ENCODE results near the gene EEF2K.

DNA sequence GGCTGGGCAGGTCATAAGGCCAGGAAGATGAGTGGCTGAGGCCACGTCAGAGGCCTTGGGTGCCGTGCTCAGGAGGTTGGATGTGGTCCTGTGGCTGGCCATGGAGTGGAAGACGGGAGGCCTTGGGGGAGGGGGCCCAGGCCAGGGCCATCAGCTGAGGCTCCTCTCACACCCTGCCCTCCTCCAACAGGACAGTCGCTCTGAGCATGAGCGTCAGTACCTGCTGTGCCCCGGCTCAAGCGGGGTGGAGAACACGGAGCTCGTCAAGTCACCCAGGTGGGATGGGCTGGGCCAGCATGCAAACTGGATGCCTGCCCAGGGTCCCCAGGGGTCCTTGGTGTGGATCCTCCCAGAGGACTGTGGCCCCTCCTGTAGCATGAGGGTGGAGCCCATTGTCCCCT lies 110.3 kb downstream of the EEF2K start:
- TF ChIP-seq ISL1 (CRISPR knock-in tag; IDR thresholded peaks at IDR 0.05) (no peak), ZNF70 (CRISPR knock-in tag; IDR thresholded peaks at IDR 0.05) (no peak)
- TF ChIP-seq, protein P1, sequence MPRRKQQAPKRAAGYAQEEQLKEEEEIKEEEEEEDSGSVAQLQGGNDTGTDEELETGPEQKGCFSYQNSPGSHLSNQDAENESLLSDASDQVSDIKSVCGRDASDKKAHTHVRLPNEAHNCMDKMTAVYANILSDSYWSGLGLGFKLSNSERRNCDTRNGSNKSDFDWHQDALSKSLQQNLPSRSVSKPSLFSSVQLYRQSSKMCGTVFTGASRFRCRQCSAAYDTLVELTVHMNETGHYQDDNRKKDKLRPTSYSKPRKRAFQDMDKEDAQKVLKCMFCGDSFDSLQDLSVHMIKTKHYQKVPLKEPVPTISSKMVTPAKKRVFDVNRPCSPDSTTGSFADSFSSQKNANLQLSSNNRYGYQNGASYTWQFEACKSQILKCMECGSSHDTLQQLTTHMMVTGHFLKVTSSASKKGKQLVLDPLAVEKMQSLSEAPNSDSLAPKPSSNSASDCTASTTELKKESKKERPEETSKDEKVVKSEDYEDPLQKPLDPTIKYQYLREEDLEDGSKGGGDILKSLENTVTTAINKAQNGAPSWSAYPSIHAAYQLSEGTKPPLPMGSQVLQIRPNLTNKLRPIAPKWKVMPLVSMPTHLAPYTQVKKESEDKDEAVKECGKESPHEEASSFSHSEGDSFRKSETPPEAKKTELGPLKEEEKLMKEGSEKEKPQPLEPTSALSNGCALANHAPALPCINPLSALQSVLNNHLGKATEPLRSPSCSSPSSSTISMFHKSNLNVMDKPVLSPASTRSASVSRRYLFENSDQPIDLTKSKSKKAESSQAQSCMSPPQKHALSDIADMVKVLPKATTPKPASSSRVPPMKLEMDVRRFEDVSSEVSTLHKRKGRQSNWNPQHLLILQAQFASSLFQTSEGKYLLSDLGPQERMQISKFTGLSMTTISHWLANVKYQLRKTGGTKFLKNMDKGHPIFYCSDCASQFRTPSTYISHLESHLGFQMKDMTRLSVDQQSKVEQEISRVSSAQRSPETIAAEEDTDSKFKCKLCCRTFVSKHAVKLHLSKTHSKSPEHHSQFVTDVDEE (CRISPR knock-in tag; IDR thresholded peaks at IDR 0.05): no peak

Measured in SK-N-SH treated with all-trans-retinoic acid at 6 μM for 48 hours (cell line).